Activated naive CD4-positive, alpha-beta T cell treated with anti-CD3 and anti-CD28 coated beads for 36 hours (primary cell): ENCODE data around the gene FIGNL1. TPM values are rescaled to one million over a fixed set of nuclear protein-coding genes. Genes with fewer than 3 reads are reported as not detected.

ENCODE experiments used
- CTCF ChIA-PET: fragments of 350-600 bp; sonication (Branson Sonifier 250); formaldehyde crosslinking; loops from one replicate; lab custom pipeline; 2021; ENCODE audit warnings: antibody characterized with exemption; lab: Charles Lee
- DNase-seq: peaks from one replicate; pipeline ENCODE4 v3.0.0-alpha.2; 2020
- H3K27ac Mint-ChIP-seq: one replicate; pipeline ENCODE4 v1.8.0; 2021; ENCODE audit warnings: mild to moderate bottlenecking, mixed read lengths
- H3K27me3 Mint-ChIP-seq: one replicate; pipeline ENCODE4 v1.8.0; 2021; ENCODE audit warnings: low read depth, mixed read lengths
- H3K36me3 Mint-ChIP-seq: one replicate; pipeline ENCODE4 v1.8.0; 2021; ENCODE audit warnings: low read depth, mixed read lengths
- H3K4me1 Mint-ChIP-seq: one replicate; pipeline ENCODE4 v1.8.0; 2021; ENCODE audit warnings: low read depth, mixed read lengths
- H3K4me3 Mint-ChIP-seq: one replicate; pipeline ENCODE4 v1.8.0; 2021; ENCODE audit warnings: mild to moderate bottlenecking, moderate library complexity, mixed read lengths
- H3K9me3 Mint-ChIP-seq: one replicate; pipeline ENCODE4 v1.8.0; 2021; ENCODE audit warnings: mixed read lengths
- intact Hi-C: fragments of 100-400 bp; cut with micrococcal nuclease; formaldehyde crosslinking; loops from one replicate; pipeline ENCODE4 v1.15.1; 2023
- total RNA-seq, 2 experiments: library from RNA; stranded (reverse); gene quantifications; one replicate each; pipeline ENCODE4 v1.2.3, GENCODE V29; 2021

The FIGNL1 gene
- total RNA-seq, 2 experiments from 2014 or later = 43.7 to 44.4 TPM

DNA sequence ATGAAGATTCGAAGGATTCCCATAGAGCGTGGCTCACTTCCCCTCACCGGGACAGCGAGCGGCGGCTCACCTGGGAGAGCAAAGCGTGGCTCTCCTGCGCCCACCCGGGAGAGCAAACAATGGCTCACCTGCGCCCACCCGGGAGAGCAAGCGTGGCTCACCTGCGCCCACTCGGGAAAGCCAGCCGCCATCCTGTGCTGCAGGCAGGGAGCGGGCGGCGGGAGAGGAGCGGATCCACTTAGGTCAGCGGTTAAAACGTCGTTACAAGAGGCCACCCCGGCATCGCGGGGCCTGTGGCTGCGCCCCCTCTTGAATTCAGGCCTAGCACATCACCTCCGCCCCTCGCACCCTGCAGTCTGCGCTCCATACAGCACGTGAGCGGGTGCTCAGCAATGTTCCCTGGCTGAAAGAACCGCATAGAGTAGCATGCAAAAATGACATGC is 461 bp upstream of the FIGNL1 start:
- intact Hi-C loops = loop anchor here (1.0 to 5.0 kb wide), 3 partner anchors 253 to 342 kb away; no protein-coding TSS in a partner anchor
- Mint-ChIP-seq H3K9me3 (no peaks in the 10 kb centered on the region), H3K27me3 (no peaks in the 10 kb centered on the region), H3K4me1 (peaks cover 40% of the 10 kb centered on the region), H3K4me3 (peak overlapping the region; percentile 94), H3K36me3 (peaks cover 20% of the 10 kb centered on the region), H3K27ac (peak overlapping the region; percentile 91)
- CTCF ChIA-PET = interaction anchor here (1.3 kb wide), 1 partner anchor 304 kb away, joined by 4 read pairs; no protein-coding TSS in a partner anchor
- peak; percentile 34 for DNase-seq

- intact Hi-C loops = loop anchor here (1.0 to 5.0 kb wide), 12 partner anchors 52 to 674 kb away; no protein-coding TSS in a partner anchor
- Mint-ChIP-seq H3K27me3 (no peaks in the 10 kb centered on the region), H3K4me1 (peaks cover 45% of the 10 kb centered on the region), H3K27ac (peak overlapping the region; percentile 91), H3K9me3 (no peaks in the 10 kb centered on the region), H3K4me3 (peak overlapping the region; percentile 94), H3K36me3 (peaks cover 27% of the 10 kb centered on the region)
- no peak for DNase-seq
- CTCF ChIA-PET = interaction anchor here (0.9 to 2.1 kb wide), 5 partner anchors 52 to 306 kb away, joined by 3 to 4 read pairs (median 4); no protein-coding TSS in a partner anchor
Observed at GRCh38 chr7:50449501-50449880, 659 bp downstream of the FIGNL1 start.

DNA sequence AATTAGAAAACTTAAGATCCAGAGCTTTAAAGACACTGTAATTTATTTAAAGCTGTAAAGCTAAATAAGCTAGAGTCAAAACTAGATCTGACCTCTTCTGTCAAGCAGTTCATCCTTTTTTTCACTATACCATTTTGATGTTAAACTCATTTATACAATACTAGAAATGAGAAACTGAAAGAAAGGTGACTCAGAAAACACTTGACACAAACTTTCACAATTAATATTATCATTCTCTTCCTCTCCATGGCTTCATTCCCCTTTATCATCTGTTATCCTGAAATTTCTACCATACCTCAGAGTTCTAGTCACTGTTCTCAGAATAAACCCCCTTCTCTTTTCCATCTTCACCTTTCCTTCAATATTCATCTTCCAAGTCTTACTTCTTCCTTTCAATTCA is 1.3 kb downstream of the FIGNL1 start:
- H3K4me1 Mint-ChIP-seq = peaks cover 50% of the 10 kb centered on the region

GRCh38 chr7:50446542-50446960 is 3.6 kb downstream of the FIGNL1 start:
- H3K27ac Mint-ChIP-seq = peak overlapping the region; percentile 10
- intact Hi-C loops = loop anchor here (5.0 kb wide), 1 partner anchor 114 kb away; no protein-coding TSS in a partner anchor
- no peaks in the 10 kb centered on the region for H3K9me3 Mint-ChIP-seq
- CTCF ChIA-PET = interaction anchor here (2.2 kb wide), 1 partner anchor 28 kb away, joined by 9 read pairs; no protein-coding TSS in a partner anchor
- peak; percentile 35 for DNase-seq
- peaks cover 43% of the 10 kb centered on the region for H3K36me3 Mint-ChIP-seq
- H3K27me3 Mint-ChIP-seq = no peaks in the 10 kb centered on the region
- peaks cover 50% of the 10 kb centered on the region for H3K4me1 Mint-ChIP-seq
- H3K4me3 Mint-ChIP-seq = no peak overlapping the region

More for the DNA sequence above, 1.3 kb downstream of the FIGNL1 start:
- Mint-ChIP-seq H3K27ac (peak overlapping the region; percentile 91), H3K27me3 (no peaks in the 10 kb centered on the region), H3K36me3 (peaks cover 32% of the 10 kb centered on the region), H3K9me3 (no peaks in the 10 kb centered on the region), H3K4me3 (peak overlapping the region; percentile 94)
- intact Hi-C loops = loop anchor here (1.0 to 5.0 kb wide), 15 partner anchors 52 to 674 kb away; no protein-coding TSS in a partner anchor
- DNase-seq = no peak
- CTCF ChIA-PET = interaction anchor here (0.7 to 2.1 kb wide), 5 partner anchors 30 to 305 kb away, joined by 3 to 4 read pairs (median 3); no protein-coding TSS in a partner anchor

GRCh38 chr7:50436133-50436806 is 13.9 kb downstream of the FIGNL1 start:
- Mint-ChIP-seq H3K4me3 (no peak overlapping the region), H3K36me3 (peaks cover 30% of the 10 kb centered on the region), H3K27me3 (no peaks in the 10 kb centered on the region), H3K9me3 (no peaks in the 10 kb centered on the region), H3K4me1 (no peaks in the 10 kb centered on the region), H3K27ac (no peak overlapping the region)
- CTCF ChIA-PET = no interaction called here
- no peak for DNase-seq
- intact Hi-C loops = no loop called here

- no peaks in the 10 kb centered on the region for H3K4me1 Mint-ChIP-seq
- peaks cover 2% of the 10 kb centered on the region for H3K36me3 Mint-ChIP-seq
- CTCF ChIA-PET = interaction anchor here (1.2 kb wide), 1 partner anchor 289 kb away, joined by 4 read pairs; no protein-coding TSS in a partner anchor
- no peaks in the 10 kb centered on the region for H3K27me3 Mint-ChIP-seq
- intact Hi-C loops = no loop called here
- no peak for DNase-seq
- no peaks in the 10 kb centered on the region for H3K9me3 Mint-ChIP-seq
- H3K27ac Mint-ChIP-seq = no peak overlapping the region
- no peak overlapping the region for H3K4me3 Mint-ChIP-seq
Observed at GRCh38 chr7:50431722-50432305, 18.3 kb downstream of the FIGNL1 start.

GRCh38 chr7:50431316-50431715 is 18.8 kb downstream of the FIGNL1 start:
- intact Hi-C loops = no loop called here
- H3K27me3 Mint-ChIP-seq = no peaks in the 10 kb centered on the region
- H3K36me3 Mint-ChIP-seq = peaks cover 2% of the 10 kb centered on the region
- H3K4me3 Mint-ChIP-seq = no peak overlapping the region
- H3K27ac Mint-ChIP-seq = no peak overlapping the region
- H3K9me3 Mint-ChIP-seq = no peaks in the 10 kb centered on the region
- H3K4me1 Mint-ChIP-seq = no peaks in the 10 kb centered on the region
- no peak for DNase-seq
- CTCF ChIA-PET = no interaction called here

- CTCF ChIA-PET = interaction anchor here (2.4 kb wide), 1 partner anchor 11 kb away, joined by 19 read pairs; no protein-coding TSS in a partner anchor
- H3K4me3 Mint-ChIP-seq = no peak overlapping the region
- intact Hi-C loops = loop anchor here (2.0 kb wide), 1 partner anchor 14 kb away; no protein-coding TSS in a partner anchor
- no peaks in the 10 kb centered on the region for H3K27me3 Mint-ChIP-seq
- no peak overlapping the region for H3K27ac Mint-ChIP-seq
- H3K4me1 Mint-ChIP-seq = no peaks in the 10 kb centered on the region
- H3K36me3 Mint-ChIP-seq = no peaks in the 10 kb centered on the region
- no peak for DNase-seq
- no peaks in the 10 kb centered on the region for H3K9me3 Mint-ChIP-seq
Observed at GRCh38 chr7:50428911-50429310, 21.2 kb downstream of the FIGNL1 start.

GRCh38 chr7:50427518-50427917 is 22.6 kb downstream of the FIGNL1 start:
- no peaks in the 10 kb centered on the region for H3K4me1 Mint-ChIP-seq

DNA sequence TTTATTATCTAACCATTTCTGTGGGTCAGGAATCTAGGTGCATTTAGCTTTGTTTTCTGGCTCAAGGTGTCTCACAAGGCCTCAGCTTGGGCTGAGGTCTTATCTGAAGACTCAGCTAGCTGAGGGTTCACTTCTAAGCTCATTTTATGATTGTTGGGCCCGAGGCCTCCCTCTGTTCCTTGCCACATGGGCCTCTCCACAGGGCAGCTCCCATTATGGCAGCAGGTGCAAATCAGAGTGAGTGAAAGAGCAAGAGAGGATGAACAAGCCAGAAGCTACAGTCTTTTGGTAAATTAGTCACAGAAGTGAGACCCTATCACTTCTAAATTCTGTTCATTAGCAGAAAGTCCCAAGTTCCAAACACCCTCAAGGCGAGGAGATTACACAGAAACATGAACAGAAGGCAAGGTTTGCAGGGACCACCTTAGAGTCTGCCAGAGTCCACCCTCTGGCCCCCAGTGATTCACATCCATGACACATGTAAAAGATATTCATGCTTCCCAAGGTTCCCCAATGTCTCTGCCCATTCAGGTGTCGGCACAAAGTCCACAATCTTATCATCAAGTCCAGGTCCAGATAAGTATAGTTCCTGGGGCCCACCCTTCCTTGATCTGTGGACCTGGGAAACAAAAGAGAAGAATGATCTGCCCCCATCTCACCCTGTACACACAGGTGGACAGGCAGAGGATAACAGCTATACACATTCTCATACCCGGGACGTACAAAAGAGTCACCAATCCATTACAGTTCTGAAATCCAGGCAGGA is 23.7 kb downstream of the FIGNL1 start:
- H3K9me3 Mint-ChIP-seq = no peaks in the 10 kb centered on the region
- H3K27me3 Mint-ChIP-seq = no peaks in the 10 kb centered on the region
- CTCF ChIA-PET = interaction anchor here (0.7 to 2.4 kb wide), 5 partner anchors 8 to 334 kb away, joined by 3 to 19 read pairs (median 5); partner anchors contain the start of gene ZPBP
- intact Hi-C loops = no loop called here
- no peaks in the 10 kb centered on the region for H3K4me1 Mint-ChIP-seq
- no peak overlapping the region for H3K4me3 Mint-ChIP-seq
- DNase-seq = no peak
- H3K27ac Mint-ChIP-seq = no peak overlapping the region
- no peaks in the 10 kb centered on the region for H3K36me3 Mint-ChIP-seq

More at GRCh38 chr7:50427518-50427917, 22.6 kb downstream of the FIGNL1 start:
- intact Hi-C loops = no loop called here
- H3K27ac Mint-ChIP-seq = no peak overlapping the region
- H3K27me3 Mint-ChIP-seq = no peaks in the 10 kb centered on the region
- H3K9me3 Mint-ChIP-seq = no peaks in the 10 kb centered on the region
- no peaks in the 10 kb centered on the region for H3K36me3 Mint-ChIP-seq
- CTCF ChIA-PET = interaction anchor here (0.8 to 2.4 kb wide), 4 partner anchors 9 to 335 kb away, joined by 3 to 19 read pairs (median 6); partner anchors contain the start of gene ZPBP
- H3K4me3 Mint-ChIP-seq = no peak overlapping the region
- DNase-seq = no peak

DNA sequence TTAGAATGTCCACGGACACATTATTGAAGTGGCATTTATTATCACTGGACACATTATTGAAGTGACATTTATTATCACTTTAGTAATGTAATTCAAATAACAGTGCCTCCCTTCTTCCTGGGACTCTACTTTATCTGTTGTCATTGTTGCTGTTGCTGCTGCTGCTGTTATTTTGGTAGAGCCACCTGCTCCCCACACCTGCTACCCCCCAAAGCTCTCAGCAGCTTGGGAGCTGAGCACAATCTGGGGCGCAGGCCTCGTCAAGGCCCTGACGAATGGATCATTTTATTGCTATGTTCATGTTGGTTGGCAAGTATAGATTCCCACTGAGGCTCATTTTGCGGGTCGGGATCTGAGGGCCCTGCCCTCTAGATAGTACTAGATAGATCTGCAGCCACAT is 24.8 kb downstream of the FIGNL1 start:
- CTCF ChIA-PET = no interaction called here
- H3K4me3 Mint-ChIP-seq = no peak overlapping the region
- intact Hi-C loops = no loop called here

More for the DNA sequence above, 24.8 kb downstream of the FIGNL1 start:
- Mint-ChIP-seq H3K27me3 (no peaks in the 10 kb centered on the region), H3K36me3 (no peaks in the 10 kb centered on the region), H3K4me1 (no peaks in the 10 kb centered on the region), H3K27ac (no peak overlapping the region), H3K9me3 (no peaks in the 10 kb centered on the region)
- DNase-seq = no peak
